HG03196 (cell line): ENCODE measurements around the gene SHFL.

Experiments
- ATAC-seq: cut with Tn5 transposase; IDR thresholded peaks from one replicate; pipeline ENCODE4 v1.9.1; 2021; ENCODE audit not compliant: unreplicated experiment

SHFL gene

DNA sequence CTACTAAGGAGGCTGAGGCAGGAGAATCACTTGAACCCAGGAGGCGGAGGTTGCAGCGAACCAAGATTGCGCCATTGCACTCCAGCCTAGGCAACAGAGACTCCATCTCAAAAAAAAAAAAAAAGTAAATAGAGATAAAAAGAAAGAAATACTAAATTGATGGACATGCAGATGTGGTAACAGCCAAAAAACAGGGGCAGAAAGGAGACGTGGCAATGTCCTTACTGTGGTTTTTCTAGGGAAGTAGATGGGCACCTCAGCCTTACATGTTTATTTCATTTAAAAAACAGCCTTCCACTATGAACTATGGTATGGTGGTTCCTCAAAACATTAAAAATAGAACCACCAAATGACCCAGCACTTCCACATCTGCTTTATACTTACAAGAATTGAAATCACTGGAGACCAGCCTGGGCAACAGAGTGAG is 40.1 kb downstream of the SHFL start:
- no peak for ATAC-seq

DNA sequence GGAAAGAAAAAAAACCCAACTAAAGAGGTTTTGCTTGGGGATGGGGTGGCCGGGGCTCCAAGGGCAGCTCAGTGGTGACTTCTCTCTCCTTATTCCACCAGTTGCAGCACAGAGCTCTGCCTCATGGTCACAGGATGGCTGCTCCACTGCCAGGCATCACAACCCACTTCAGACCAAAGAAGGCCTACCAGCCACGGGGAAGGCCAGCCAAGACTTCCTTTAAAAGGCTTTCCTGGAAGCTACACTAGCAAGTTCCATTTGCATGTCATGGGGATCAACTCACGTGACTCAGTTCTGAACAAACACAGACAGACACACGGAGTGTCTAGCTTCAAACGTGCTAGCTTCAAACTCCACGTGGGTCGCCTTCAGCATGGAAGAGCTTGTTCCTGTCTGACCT is 46.8 kb downstream of the SHFL start:
- no peak for ATAC-seq

DNA sequence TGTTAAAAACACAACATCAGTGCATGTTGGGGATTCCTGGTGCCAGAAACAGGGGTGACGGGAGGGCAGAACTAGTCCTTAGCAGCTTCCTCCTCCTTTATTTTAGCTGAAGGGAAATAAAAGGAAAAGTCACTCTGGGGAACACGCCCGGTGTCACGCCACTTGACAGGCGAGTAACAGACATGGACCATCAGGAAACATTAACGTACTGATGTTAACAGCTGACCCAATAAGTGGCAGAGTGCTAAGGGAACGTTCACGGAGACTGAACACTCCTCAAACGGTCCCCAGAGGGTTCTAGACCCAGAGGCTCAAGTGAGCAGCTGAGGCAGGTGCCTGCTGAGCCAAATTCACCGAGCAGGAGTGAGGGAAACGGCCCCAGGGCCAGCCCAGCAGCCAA is 47.5 kb downstream of the SHFL start:
- no peak for ATAC-seq

DNA sequence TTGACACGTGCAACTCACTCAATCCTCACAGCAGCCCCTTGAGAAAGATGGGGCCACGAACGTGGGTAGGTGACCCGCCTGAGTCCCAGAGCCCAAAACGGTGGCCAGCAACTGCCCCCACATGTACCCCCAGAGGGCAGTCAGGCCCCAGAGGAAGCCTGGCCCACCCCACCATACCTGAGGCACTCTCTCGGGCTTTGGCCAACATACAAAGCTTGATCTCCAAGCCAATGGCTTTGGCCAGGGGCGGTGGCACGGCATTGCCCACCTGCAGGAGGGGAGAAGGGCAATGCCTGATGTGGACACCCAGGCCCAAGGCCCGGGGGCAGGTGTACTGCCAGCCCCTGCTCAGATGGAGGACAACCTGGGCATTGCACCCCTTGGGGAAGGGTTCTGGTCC is 47.9 kb downstream of the SHFL start:
- ATAC-seq = no peak

DNA sequence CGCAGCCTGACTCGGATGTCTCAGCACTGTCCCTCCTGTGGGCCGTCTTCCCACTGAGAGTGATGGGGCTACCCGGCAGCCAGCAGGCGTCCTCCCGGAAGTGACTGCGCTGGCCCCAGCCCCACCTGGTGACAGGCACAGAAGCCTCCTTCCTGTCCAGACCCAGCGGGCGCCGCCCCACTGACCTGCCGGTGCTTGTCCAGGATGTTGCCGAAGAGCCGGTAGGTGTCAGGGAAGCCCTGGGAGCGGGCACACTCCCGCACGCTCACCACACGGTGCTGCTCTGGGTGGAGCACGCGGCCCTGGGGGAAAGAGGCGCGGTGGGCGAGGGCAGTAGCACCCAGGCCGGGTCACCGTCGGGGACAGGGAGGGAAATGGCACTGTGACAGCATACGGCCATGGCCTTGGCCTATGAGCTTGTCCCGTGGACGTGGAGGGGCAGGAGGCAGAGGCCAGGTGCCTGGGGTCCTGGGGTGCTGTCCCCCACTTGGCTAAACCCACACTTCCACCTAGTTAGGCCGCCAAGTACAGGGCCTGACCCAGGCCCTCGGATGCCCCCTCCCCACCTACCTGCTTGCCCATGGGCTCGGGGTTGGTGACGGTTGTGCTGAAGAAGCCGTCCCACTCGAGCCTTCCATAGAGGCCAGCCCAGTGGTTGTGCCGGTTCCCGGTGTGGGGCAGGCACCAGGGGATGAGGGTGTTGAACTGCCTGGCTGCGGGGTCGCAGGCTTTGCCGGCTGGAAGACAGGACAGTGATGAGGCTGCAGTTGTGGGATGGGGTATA is 49.6 kb downstream of the SHFL start:
- ATAC-seq = no peak

DNA sequence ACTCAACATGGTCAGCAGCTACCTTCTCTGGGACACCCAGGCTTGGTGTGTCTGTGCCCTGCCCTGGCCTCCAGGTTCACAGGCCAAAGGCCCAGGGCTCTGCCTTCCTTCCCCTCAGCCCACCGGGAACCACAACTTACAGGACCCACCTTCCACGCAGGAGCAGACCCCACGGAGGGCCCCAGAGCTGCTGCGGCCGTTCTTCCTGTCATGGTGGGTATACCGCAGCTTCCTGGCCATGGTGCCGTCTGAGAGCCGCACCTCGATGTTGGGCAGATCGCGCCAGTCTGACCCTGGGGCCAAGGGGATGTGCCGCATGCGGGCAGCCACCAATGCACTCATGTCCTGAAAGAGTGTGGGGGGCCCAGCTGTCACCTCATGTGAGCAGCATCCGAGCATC is 50.8 kb downstream of the SHFL start:
- no peak for ATAC-seq

DNA sequence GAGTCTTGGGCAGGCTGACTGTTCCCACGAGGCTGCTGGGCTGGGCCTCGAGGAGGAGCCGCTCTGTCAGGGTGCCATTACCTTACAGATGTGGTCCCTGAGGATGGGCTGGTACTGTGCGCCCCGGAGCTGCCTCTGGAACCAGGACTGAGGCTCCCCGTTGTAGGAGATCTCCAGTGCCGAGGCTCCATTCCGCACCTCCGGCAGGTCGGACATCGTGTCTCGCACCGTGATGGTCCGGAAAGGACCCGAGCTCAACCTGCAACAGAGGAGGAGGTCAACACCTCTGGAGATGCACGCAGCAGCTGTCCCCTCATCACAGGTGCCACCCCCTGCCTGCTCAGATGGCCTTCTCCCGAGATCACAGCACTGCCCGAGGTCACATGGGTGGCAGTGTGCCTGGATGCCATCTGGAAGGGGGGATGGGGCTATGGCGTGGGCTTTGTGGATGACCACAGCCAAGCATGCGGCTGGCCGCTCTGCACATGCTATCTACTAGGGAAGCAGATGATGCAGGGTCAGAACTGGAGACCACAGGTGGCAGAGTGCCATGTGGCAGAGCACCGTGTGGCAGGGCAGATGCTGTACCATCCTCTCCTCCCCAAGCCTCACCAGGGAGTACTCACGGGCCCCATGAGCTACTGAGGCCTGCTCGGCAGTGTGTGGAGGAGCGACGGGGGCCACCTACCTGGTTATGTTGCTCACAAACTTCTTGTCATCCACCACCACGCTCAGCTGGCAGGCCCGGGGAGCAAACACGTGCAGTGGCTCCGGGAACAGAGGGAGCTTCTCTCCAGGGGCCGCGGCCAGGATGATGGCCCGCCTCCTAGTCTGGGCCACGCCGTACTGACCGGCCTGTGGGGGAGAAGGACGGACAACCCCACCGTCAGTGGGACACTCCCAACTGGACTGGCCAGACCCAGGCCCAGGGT is 51.9 kb downstream of the SHFL start:
- ATAC-seq = no peak

DNA sequence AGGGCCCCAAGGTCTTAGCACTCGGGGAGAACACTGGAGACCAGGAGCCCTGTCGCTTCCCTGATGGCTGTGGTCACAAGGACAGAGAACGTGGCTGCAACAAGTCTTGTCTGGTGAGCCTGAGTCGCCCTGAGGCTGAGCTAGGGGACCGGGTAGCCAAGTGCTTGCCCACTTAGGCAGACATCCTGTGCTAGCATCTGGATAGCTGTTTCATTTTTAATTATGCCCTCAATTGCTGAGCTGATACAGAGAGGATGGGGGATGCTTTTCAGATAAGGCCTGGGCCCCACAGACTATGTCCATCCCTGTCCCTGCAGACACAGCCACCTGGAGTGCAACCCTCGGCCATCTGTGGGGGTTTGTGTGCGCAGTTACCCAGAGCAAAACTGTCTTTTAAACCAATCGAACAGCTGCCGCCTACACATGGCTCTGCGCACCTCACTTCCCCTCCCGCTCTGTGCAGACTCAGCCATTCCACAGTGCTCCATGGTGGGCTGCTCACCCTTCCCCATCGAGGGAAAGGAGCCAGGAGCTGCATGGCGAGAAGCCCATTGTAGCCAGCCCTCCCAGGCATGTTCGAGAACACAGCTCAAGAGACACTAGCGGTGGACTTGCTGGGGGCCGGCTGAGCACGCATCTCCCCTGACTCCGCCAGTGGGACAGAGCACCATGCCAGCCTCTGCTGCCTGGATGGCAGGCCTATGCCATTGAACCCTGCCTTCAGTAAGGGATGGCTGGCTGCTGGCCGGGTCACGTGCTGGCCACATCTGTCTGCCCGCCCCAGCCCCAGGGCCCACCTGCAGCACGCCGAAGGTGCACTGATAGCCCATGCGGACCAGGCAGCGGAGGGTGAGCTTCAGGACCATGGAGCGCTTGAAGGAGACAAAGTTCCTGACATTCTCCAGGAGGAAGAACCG is 53.0 kb downstream of the SHFL start:
- no peak for ATAC-seq

DNA sequence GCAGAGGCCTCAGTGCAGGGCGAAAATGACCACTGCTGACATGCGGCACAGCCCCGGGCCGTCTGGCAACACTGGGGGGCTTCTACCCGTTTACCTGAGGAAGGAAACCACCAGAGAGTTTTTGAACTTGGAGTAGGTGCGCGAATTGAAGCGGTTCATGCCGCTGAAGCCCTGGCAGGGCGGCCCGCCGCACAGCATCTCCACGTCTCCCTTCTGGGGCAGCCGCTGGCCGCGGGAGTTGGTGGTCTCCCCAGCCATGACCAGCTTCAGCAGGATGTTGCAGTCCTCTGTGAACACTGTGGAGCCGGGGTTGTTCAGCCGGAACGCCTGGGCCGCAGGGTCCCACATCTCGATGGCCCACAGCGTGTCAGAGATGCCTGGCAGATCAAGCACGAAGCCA is 53.8 kb downstream of the SHFL start:
- no peak for ATAC-seq

DNA sequence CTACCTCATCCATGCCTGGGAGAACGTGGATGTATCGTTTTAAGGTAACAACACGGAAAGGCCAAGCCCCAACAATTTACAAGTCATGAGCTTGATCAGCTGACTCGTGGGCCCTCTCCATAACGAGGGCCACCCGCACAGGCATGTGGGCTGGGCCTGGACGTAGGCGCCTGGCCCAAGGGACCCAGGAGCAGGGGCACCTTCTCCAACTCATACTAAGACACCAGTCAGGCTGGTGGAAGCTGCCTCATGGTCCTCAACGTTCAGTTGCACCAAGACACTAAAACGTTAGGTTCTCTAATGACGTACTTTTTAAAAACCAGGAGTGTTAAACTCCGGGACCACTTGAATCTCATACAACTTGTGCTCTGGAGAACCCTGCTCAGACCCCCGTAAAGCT is 55.4 kb downstream of the SHFL start:
- no peak for ATAC-seq

DNA sequence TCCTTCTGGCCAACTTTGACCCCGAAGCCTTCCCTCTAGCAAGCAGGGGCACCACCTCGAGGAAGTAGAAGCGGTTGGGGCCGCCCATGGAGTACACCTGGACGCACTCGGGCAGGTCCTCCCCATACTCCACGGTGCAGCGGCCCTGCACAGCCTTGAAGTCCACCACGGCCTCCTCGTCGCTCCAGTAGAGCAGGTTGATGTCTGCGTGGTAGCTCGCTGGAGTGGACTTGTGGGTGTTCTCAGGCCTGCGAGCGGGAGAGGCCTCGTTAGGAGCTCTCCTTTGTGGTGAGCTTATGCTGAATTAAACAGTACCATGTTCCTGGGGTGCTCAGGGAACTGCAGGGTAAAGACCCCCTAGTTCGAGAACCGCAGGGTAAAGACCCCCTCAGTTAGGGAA is 55.9 kb downstream of the SHFL start:
- ATAC-seq = no peak
